ENCODE measurements around the gene AHCTF1. TPM values are rescaled to one million over a fixed set of nuclear protein-coding genes. Genes with fewer than 3 reads are reported as not detected.

The AHCTF1 gene
- polyA plus RNA-seq, 1 donor: 27.6 TPM

DNA sequence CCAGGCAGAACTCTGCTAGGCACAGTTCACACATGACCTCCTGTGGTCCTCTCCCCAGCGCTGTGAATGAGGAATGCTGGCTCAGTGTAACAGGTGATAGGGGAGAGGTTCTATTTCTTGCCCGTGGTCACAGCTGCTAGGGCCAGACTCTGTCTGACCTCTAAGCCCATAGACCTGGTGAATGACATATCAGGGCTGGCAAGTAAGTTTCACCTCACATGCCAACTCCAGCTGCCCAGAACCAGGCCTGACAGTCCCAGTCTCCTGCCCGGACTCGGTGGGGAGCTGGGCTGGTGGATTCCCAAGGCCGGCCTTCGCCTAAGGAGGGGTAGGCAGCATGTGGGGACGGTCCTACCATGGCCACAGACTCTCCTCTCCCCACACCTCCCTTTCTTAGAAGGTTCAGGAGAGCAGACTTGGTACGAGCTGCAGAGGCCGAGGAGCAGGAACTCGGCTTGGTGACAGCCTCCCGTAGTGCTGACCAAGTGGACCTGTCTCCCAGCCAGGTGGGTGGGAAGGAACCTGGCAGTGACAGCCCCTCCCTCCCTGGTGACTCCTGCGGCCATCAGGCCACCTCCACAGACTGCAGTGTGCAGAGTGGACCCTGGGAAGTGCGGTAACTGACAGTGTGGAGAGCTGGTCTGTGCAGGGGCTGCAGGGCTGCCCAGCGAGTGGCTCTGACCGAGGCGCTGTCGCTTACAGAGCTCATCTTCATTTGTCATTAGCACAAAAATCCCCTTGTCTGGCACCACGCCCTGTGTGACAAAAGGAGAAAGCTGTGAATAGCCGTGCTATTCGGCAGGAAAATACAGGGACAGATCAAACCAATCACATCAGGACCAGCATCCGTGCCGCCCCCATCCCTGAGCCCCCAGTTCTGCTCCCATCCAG is 132.9 kb downstream of the AHCTF1 start:
- DNase-seq: no peak

GRCh38 chr1:246798107-246798506 is 133.6 kb downstream of the AHCTF1 start:
- DNase-seq: no peak

DNA sequence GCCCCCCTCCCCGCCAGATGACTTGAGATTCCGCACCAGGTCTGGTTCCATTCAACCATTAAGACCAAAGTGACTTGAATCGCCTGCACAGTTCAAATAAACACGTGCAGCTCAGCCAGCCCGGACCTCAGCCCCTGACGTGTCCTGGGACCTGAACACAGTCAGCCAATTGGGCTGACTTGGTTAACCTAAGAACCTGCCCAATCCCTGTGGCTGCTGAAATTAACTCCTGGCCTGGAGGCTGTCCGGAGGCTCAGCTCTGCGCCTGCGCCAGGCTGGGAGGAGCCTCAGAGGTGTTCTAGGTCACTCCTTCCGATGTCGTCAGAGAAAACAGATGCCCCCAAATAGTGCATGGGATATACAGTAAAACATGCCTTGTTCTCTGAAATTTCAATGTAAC is 134.2 kb downstream of the AHCTF1 start:
- no peak for DNase-seq

GRCh38 chr1:246797157-246797556 is 134.6 kb downstream of the AHCTF1 start:
- DNase-seq: no peak

- no peak for DNase-seq
Measured at GRCh38 chr1:246795906-246796694, 135.6 kb downstream of the AHCTF1 start.

DNA sequence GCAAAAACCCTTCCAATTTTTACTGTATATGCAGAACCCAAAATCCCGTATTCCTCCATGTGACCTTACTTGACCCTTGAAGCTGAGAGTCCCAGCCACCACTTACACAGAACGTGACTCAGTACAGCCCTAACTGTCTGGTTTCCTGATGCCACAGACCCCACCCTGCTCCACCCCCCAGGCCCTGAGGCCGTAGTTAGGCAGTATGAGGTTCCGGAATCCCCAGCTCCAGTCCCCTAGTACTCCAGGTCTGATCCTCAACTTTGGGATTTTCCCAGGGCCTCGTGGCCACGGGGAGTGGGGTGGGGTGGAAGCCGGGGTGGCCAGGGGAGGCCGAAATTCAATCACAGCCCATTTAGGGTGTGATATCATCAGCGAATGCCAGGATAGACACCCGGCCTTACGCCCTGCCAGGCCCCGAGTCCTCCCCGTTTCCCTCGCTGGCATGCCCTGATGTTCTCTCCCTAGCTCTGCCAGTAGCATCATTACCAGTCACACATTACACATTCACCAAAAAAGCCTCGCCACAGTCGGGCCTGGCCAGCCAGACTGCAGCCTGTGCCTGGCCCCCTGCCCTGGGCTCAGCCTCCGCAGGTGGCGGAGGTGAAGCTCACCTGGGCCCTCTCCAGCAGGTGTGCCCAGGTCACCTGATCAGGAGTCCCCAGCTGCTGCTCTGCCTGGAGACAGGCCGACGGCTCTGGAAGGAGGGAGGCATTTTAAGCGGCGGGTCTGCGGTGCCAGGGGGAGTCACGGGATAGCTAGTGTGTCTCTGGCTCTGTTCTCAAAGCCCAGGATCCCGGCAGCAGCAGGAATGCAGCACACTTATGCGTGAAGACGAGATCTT is 136.7 kb downstream of the AHCTF1 start:
- DNase-seq: no peak

DNA sequence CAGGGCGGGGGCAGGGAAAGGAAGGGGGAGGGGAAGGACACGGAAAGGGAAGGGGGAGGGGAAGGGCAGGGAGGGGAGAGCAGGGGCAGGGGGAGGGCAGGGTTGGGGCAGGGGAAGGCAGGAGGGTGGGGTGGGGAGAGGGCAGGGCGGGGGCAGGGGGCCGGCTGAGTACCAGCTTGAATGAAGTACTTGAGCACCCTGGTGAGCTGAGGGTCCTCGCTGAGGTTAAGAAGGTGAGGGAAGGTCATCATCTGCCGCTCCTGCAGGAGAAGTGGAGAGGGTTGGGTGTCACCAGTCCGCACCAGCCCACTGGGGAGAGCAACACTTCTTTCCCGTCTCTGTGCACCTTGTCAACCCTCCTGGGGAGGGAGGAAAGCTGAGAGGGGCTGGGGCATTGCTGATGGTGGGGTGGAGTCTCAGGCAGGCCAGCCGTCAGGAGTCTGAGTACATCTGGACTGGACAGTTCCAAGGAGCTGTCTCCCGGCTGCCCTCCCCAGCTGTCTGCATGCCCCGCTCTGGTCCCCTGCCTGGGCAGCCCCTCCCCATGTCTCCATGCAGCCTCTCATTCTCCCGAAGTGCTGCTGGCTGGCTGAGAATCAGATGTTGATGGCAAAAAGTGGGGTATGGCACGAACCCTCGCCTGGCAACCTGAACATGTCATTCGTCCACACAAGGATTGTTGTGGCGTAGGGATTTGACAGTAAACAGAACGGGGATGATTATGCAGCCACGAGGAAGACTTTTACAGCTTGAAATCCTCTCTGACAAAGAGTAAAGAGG is 137.5 kb downstream of the AHCTF1 start:
- no peak for DNase-seq

- DNase-seq: no peak
Measured at GRCh38 chr1:246793356-246793896, 138.3 kb downstream of the AHCTF1 start.

DNA sequence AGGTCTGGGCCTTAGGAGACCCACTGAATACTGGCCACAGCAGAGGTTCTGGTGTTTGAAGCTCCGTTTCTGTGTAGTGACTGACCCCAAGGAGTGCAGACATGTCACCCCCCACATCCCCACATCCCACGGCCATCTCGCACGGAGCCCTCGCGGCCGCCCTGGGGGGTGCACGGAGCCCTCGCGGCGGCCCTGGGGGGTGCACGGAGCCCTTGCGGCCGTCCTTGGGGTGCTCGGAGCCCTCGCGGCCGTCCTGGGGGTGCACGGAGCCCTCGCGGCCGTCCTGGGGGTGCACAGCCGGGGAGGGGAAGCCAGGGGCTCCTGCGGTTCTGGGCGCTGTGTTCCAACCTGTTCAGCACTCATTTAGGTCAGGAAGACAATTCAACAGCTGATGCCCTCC is 139.1 kb downstream of the AHCTF1 start:
- DNase-seq: no peak

- no peak for DNase-seq
Measured at GRCh38 chr1:246791303-246791918, 140.3 kb downstream of the AHCTF1 start.

GRCh38 chr1:246790833-246791232 is 140.9 kb downstream of the AHCTF1 start:
- no peak for DNase-seq

GRCh38 chr1:246790364-246790763 is 141.4 kb downstream of the AHCTF1 start:
- no peak for DNase-seq

GRCh38 chr1:246789454-246790339 is 142.1 kb downstream of the AHCTF1 start:
- no peak for DNase-seq

Other genes starting within 250 kb of the AHCTF1 start
- gene SCCPDH, start 207.5 kb downstream of the AHCTF1 start, polyA plus RNA-seq (ENCODE audit: insufficient read length): 36.3 TPM
- 1.3 TPM for gene ZNF695, start 76.1 kb upstream of the AHCTF1 start, polyA plus RNA-seq (ENCODE audit: insufficient read length)
- gene ZNF670, start 146.9 kb upstream of the AHCTF1 start, polyA plus RNA-seq (ENCODE audit: insufficient read length): 2.6 TPM
- 6.1 TPM for gene ZNF669, start 172.4 kb upstream of the AHCTF1 start, polyA plus RNA-seq (ENCODE audit: insufficient read length)
- 6.7 TPM for gene ZNF124, start 240.1 kb upstream of the AHCTF1 start, polyA plus RNA-seq (ENCODE audit: insufficient read length)

All from hindlimb muscle (tissue), 1 donor.